Glutamatergic neuron (in vitro differentiated cells): ENCODE measurements around the gene GXYLT1. TPM values are rescaled to one million over a fixed set of nuclear protein-coding genes. Genes with fewer than 3 reads are reported as not detected.
"Not testable (repeated sequence)": the region's sequence is repeated elsewhere in the genome, so short reads cannot be mapped to it uniquely, and the experiment has no call there.

ENCODE experiments used
- DNase-seq: peaks from one replicate; pipeline ENCODE4 v3.0.0; 2022
- H3K27ac Mint-ChIP-seq: one replicate; pipeline ENCODE4 v1.8.0; 2020; ENCODE audit warnings: mild to moderate bottlenecking, mixed read lengths, inconsistent platforms; ENCODE audit not compliant: unreplicated experiment
- H3K27me3 Mint-ChIP-seq: one replicate; pipeline ENCODE4 v1.8.0; 2020; ENCODE audit warnings: mild to moderate bottlenecking, moderate library complexity, mixed read lengths, inconsistent platforms; ENCODE audit not compliant: unreplicated experiment
- H3K36me3 Mint-ChIP-seq: one replicate; pipeline ENCODE4 v1.8.0; 2020; ENCODE audit warnings: mild to moderate bottlenecking, mixed read lengths, inconsistent platforms; ENCODE audit not compliant: unreplicated experiment
- H3K4me1 Mint-ChIP-seq: one replicate; pipeline ENCODE4 v1.8.0; 2020; ENCODE audit warnings: mild to moderate bottlenecking, low read depth, mixed read lengths, inconsistent platforms; ENCODE audit not compliant: unreplicated experiment
- H3K4me3 Mint-ChIP-seq: one replicate; pipeline ENCODE4 v1.8.0; 2020; ENCODE audit warnings: mild to moderate bottlenecking, mixed read lengths, inconsistent platforms; ENCODE audit not compliant: unreplicated experiment
- H3K9me3 Mint-ChIP-seq: one replicate; pipeline ENCODE4 v1.8.0; 2020; ENCODE audit warnings: mild to moderate bottlenecking, moderate library complexity, mixed read lengths, inconsistent platforms; ENCODE audit not compliant: unreplicated experiment
- total RNA-seq: library from RNA; stranded (reverse); fragmentation: NEBNext Ultra II Directional; extraction: Animal tissue kit (Norgen Biotek cat#: 25700); gene quantifications from one replicate; pipeline ENCODE4 v1.2.1, GENCODE V29; 2021; ENCODE audit not compliant: unreplicated experiment
- TF ChIP-seq, protein P1 (sequence below): fragments of 200-600 bp; sonication (generic); IDR thresholded peaks from one replicate; pipeline ENCODE4 v1.5.0; 2021; ENCODE audit not compliant: partially characterized antibody, unreplicated experiment

The GXYLT1 gene
- total RNA-seq, 1 donor from 2014 or later: 3.4 TPM

DNA sequence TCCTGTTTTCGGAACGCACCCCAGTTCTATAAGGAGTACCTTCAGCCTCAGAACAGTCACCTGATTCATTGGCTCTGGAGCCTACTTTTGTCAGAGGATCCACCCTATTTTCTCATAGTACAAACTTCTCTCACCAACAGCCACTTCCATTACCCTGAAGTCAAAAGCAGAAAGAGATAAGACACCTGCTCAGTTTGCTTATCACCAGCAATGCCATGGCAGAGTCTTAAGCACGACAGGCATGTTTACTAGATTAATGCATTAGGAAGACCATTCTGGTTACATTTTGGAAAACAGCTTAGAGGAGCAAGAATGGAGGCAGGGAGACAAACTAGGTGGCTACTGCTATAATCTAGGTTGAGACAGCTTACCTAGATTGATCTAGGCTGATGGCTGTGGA is 67.7 kb downstream of the GXYLT1 start:
- TF ChIP-seq, protein P1, sequence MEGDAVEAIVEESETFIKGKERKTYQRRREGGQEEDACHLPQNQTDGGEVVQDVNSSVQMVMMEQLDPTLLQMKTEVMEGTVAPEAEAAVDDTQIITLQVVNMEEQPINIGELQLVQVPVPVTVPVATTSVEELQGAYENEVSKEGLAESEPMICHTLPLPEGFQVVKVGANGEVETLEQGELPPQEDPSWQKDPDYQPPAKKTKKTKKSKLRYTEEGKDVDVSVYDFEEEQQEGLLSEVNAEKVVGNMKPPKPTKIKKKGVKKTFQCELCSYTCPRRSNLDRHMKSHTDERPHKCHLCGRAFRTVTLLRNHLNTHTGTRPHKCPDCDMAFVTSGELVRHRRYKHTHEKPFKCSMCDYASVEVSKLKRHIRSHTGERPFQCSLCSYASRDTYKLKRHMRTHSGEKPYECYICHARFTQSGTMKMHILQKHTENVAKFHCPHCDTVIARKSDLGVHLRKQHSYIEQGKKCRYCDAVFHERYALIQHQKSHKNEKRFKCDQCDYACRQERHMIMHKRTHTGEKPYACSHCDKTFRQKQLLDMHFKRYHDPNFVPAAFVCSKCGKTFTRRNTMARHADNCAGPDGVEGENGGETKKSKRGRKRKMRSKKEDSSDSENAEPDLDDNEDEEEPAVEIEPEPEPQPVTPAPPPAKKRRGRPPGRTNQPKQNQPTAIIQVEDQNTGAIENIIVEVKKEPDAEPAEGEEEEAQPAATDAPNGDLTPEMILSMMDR: no peak
- Mint-ChIP-seq H3K4me3 (no peak overlapping the region), H3K27me3 (no peaks in the 10 kb centered on the region), H3K27ac (no peak overlapping the region), H3K9me3 (no peaks in the 10 kb centered on the region), H3K36me3 (peaks cover 5% of the 10 kb centered on the region), H3K4me1 (no peaks in the 10 kb centered on the region)
- DNase-seq: no peak

DNA sequence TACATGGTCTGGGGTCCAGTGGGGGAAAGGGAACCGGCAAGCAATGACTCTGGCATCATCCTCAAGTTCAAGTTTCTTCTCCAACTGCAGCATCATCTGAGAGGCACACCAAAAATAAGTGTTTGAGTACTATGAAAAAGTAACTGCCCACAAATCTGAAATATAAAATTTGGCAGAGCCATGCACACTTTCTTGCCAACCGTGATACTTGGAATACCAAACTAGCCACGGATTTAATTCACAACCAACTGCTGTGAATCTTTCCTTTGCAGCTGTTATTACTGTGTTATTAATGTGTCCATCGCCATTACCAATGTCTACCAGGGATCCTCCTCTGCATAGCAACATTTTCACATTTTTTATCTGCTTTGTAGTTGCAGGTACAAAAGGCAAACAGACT is 74.6 kb downstream of the GXYLT1 start:
- H3K36me3 Mint-ChIP-seq: peaks cover 5% of the 10 kb centered on the region
- no peaks in the 10 kb centered on the region for H3K9me3 Mint-ChIP-seq
- H3K27me3 Mint-ChIP-seq: no peaks in the 10 kb centered on the region
- no peak overlapping the region for H3K4me3 Mint-ChIP-seq
- TF ChIP-seq, protein P1: no peak
- H3K4me1 Mint-ChIP-seq: no peaks in the 10 kb centered on the region
- no peak overlapping the region for H3K27ac Mint-ChIP-seq
- DNase-seq: no peak

DNA sequence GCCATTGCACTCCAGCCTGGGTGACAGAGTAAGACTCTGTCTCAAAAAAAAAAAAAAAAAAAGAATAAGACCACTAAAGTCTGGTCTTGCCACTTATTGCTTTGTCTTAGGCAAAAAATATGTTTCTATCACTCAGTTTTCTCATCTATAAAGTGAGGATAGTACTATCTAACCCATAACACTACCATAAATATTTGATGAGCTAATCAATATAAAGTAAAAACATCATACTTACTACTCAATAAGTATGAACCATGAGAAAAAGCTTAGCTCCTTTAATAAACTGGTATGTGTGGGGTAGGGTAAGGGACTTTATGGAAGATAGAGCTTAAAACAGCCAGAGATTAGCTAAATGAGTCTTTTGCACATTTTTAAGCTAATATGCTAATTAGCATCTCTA is 85.5 kb downstream of the GXYLT1 start:
- H3K27ac Mint-ChIP-seq: no peak overlapping the region

DNA sequence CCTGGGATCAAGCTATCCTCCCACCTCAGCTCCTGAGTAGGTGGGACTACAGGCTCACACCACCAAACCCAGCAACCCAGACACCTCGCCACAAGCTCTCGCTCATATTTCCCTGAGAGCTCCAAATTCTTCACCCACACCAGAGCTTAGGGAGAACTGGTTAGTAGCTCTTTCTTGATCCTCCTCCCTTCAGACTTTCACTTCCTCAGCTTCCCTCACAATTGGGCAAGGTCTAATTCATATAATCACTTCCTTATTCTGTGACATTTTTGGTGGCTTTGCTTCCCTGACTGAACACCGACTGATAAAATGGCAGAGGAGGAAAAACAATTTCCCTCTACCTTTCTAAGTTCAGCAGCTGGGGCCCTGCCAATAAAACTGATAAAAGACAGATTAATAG is 88.5 kb downstream of the GXYLT1 start:
- Mint-ChIP-seq H3K36me3 (no peaks in the 10 kb centered on the region), H3K27me3 (no peaks in the 10 kb centered on the region), H3K4me1 (no peaks in the 10 kb centered on the region), H3K27ac (no peak overlapping the region), H3K9me3 (no peaks in the 10 kb centered on the region), H3K4me3 (no peak overlapping the region)
- TF ChIP-seq, protein P1: no peak
- DNase-seq: no peak

More for the DNA sequence above, 85.5 kb downstream of the GXYLT1 start:
- Mint-ChIP-seq H3K4me1 (no peaks in the 10 kb centered on the region), H3K36me3 (no peaks in the 10 kb centered on the region), H3K9me3 (peaks cover 6% of the 10 kb centered on the region), H3K4me3 (no peak overlapping the region), H3K27me3 (no peaks in the 10 kb centered on the region)
- no peak for DNase-seq
- TF ChIP-seq, protein P1: no peak

DNA sequence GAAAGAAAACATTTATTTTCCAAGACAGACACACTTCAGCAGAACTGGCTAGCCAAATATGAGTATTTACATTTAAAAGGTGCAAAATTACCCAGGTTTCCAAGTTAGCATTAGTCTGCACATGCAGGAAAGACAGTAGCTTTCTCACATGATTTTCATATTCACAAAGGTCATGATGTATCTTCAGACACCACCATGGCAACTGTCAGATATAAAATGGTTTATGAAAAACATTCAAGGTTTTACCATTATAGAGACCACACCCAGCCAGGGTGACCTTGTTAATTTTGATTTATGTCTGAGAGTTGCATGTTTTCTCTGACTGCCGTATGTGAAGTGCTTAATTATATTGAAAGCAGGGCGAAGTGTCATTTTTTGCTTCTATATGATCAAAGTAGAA is 91.2 kb downstream of the GXYLT1 start:
- TF ChIP-seq, protein P1: no peak
- Mint-ChIP-seq H3K4me1 (no peaks in the 10 kb centered on the region), H3K36me3 (no peaks in the 10 kb centered on the region), H3K9me3 (no peaks in the 10 kb centered on the region), H3K4me3 (no peak overlapping the region), H3K27me3 (no peaks in the 10 kb centered on the region), H3K27ac (no peak overlapping the region)
- no peak for DNase-seq

DNA sequence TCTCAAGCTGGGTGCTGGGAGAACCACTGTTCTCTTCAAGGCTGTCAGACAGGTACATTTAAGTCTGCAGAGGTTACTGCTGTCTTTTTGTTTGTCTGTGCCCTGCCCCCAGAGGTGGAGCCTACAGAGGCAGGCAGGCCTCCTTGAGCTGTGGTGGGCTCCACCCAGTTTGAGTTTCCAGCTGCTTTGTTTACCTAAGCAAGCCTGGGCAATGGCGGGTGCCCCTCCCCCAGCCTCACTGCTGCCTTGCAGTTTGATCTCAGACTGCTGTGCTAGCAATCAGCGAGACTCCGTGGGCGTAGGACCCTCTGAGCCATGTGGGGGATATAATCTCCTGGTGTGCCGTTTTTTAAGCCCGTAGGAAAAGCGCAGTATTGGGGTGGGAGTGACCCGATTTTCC is 95.7 kb downstream of the GXYLT1 start:
- H3K4me3 Mint-ChIP-seq, H3K36me3 Mint-ChIP-seq, H3K27me3 Mint-ChIP-seq, H3K27ac Mint-ChIP-seq, DNase-seq, H3K4me1 Mint-ChIP-seq, H3K9me3 Mint-ChIP-seq: not testable (repeated sequence)
